Lung (tissue), 10 donors: Measurements from ENCODE around the gene SHLD2. TPM values are rescaled to one million over a fixed set of nuclear protein-coding genes. Genes with fewer than 3 reads are reported as not detected.
"Not testable (repeated sequence)": the region's sequence is repeated elsewhere in the genome, so short reads cannot be mapped to it uniquely, and the experiment has no call there.

Experiments used
- ATAC-seq: fragments of 200-7000 bp; cut with Tn5 transposase; one replicate; pipeline ENCODE4 v1.9.1; 2020; ENCODE audit warnings: moderate number of reproducible peaks; ENCODE audit not compliant: insufficient read depth, low FRiP score
- DNase-seq, 3 donors: peaks; one replicate each; pipeline ENCODE4 v3.0.0-alpha.2; 2013 to 2017
- H3K27ac ChIP-seq, 2 donors: one replicate each; pipeline ENCODE4 v1.5.1; 2013; ENCODE audit warnings: mild to moderate bottlenecking in 2 of 2, moderate library complexity in 2 of 2, control low read depth in 1 of 2, inconsistent platforms in 1 of 2, low read depth in 1 of 2, low read length in 1 of 2
- H3K27me3 ChIP-seq, 3 donors: one replicate each; pipeline ENCODE4 v1.5.1; 2013; ENCODE audit warnings: low read length in 2 of 3; ENCODE audit not compliant: control insufficient read depth in 3 of 3, insufficient read depth in 3 of 3
- H3K36me3 ChIP-seq, 4 donors: one replicate each; pipeline ENCODE4 v1.5.1; 2013; ENCODE audit warnings: low read length in 4 of 4, mild to moderate bottlenecking in 1 of 4, moderate library complexity in 1 of 4; ENCODE audit not compliant: control insufficient read depth in 4 of 4, insufficient read depth in 4 of 4
- H3K4me1 ChIP-seq, 5 donors: one replicate each; pipeline ENCODE4 v1.5.1; 2013; ENCODE audit warnings: low read length in 5 of 5, mild to moderate bottlenecking in 2 of 5, moderate library complexity in 1 of 5; ENCODE audit not compliant: control insufficient read depth in 5 of 5, insufficient read depth in 5 of 5
- H3K4me3 ChIP-seq: one replicate; pipeline ENCODE4 v1.5.1; 2013; ENCODE audit warnings: mild to moderate bottlenecking, control low read depth, moderate library complexity
- H3K9ac ChIP-seq, 2 donors: one replicate each; pipeline ENCODE4 v1.5.1; 2013; ENCODE audit warnings: low read length in 2 of 2, control low read depth in 1 of 2; ENCODE audit not compliant: insufficient read depth in 1 of 2
- H3K9me3 ChIP-seq, 4 donors: one replicate each; pipeline ENCODE4 v1.5.1; 2013; ENCODE audit warnings: low read length in 3 of 4, mild to moderate bottlenecking in 1 of 4, moderate library complexity in 1 of 4; ENCODE audit not compliant: control insufficient read depth in 4 of 4, insufficient read depth in 3 of 4
- WGBS, 2 donors: extraction: QIAGEN DNeasy Blood & Tissue Kit; methylation state at CpG; one replicate each; pipeline ENCODE4 v1.1.7; 2013; 5-methylcytosine and 5-hydroxymethylcytosine counted together
- polyA plus RNA-seq, 2 donors: library from polyadenylated mRNA; stranded (reverse); fragments of 200-250 nt; gene quantifications; one replicate each; pipeline ENCODE4 v1.2.1, GENCODE V29; 2013
- total RNA-seq, 2 donors: library from RNA; depleted of rRNA in 1 of 2; stranded (reverse); fragments of >200 nt in 1 of 2; gene quantifications; one replicate each; pipeline ENCODE4 v1.2.1, GENCODE V29; 2014 to 2021
- donor health status: Bipolar disorder and iron deficiency.
- donor health status: healthy.
- donor health status: DM: yes; HTN: yes; CAD: no.

SHLD2 gene
- total and polyA plus RNA-seq, 4 donors, result 12.8 to 34.5 (median 21.1) TPM

DNA sequence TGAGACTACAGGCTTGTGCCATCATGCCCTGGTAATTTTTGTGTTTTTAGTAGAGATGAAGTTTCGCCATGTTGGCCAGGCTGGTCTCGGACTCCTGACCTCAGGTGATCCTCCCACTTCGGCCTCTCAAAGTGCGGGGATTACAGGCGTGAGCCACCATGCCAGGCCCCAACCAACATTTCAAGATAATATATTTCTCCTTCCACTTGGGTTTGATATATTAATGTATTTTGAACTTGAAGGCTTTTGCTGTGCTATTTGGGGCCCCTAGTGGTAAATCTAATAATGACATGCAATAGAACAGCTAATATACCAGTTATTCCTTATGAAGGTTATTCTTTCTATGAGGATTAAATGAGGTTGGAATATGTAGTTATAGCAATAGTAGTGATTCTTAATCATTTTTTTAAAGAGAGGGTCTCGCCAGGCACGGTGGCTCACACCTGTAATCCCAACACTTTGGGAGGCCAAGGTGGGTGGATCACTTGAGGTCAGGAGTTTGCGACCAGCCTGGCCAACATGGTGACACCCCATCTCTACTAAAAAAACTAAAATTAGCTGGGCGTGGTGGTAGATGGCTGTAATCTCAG, 54.1 kb downstream of the SHLD2 start:
- not testable (repeated sequence) for H3K9me3 ChIP-seq, H3K27ac ChIP-seq, H3K27me3 ChIP-seq, H3K9ac ChIP-seq, ATAC-seq, H3K36me3 ChIP-seq, H3K4me3 ChIP-seq, DNase-seq, H3K4me1 ChIP-seq
- 91 to 97% methylated on average over 6 to 8 of the region's 9 CpGs for WGBS, 2 donors

DNA sequence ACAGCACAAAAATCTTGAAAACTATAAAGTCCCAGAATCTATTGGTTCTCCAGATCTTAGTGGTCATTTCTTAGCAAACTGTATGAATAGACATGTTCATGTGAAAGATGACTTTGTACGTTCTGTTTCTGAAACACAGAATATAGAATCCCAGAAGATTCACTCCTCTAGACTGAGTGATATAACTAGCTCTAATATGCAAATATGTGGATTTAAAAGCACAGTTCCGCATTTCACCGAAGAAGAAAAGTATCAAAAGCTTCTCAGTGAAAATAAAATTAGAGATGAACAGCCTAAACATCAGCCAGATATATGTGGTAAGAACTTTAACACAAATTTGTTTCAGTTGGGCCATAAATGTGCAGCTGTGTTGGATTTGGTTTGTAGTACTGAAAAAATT, 56.5 kb downstream of the SHLD2 start:
- ATAC-seq, H3K27ac ChIP-seq, H3K9ac ChIP-seq, DNase-seq, H3K36me3 ChIP-seq, H3K4me1 ChIP-seq, H3K9me3 ChIP-seq, H3K4me3 ChIP-seq, H3K27me3 ChIP-seq: not testable (repeated sequence)
- WGBS, 2 donors, result 93 to 96% methylated on average over 3 of the region's 3 CpGs

DNA sequence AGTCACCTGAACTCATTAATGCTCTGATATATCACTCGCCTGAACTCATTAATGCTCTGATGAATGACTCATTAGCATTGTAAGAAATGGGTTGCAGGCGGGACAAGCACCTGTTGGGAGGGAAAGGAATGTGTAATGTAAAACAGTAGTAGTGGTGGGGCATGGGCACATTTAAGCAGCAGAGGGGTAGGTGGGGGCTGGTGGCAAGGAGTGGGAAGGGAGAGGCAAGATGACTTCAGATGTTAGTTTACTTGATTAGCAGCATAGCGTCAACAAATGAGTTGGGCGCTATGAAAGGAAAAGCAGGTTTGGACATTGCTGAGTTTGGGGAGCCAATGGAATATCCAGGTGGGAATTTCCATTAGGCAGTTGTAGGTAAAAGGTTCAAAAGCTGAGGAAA, 61.8 kb downstream of the SHLD2 start:
- H3K27ac ChIP-seq, DNase-seq, H3K4me3 ChIP-seq, ATAC-seq, H3K36me3 ChIP-seq, H3K9me3 ChIP-seq, H3K4me1 ChIP-seq, H3K27me3 ChIP-seq, H3K9ac ChIP-seq: not testable (repeated sequence)
- 95 to 96% methylated on average over 4 of the region's 4 CpGs for WGBS, 2 donors

DNA sequence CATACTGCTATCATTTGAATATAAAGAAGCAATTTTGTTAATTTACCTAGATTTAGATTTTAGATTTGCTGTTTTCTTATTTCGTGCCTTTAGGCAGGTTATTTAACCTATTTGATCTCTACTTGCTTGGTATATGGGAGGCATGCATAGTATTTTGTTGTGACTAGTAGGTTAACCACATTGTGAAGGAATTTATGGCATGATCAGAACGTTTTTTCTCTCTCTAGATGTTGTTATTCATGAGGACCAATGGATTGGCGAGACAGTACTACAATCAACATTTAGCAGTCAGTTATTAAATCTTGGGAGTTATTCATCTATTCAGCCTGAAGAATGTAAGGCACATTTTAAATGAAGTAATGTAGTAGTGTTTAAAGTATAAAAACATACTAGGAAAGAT, 62.8 kb downstream of the SHLD2 start:
- H3K9me3 ChIP-seq, H3K9ac ChIP-seq, H3K4me1 ChIP-seq, H3K4me3 ChIP-seq, ATAC-seq, H3K27me3 ChIP-seq, DNase-seq, H3K27ac ChIP-seq, H3K36me3 ChIP-seq: not testable (repeated sequence)
- WGBS, 2 donors, result 82 to 89% methylated on average over 3 of the region's 3 CpGs

DNA sequence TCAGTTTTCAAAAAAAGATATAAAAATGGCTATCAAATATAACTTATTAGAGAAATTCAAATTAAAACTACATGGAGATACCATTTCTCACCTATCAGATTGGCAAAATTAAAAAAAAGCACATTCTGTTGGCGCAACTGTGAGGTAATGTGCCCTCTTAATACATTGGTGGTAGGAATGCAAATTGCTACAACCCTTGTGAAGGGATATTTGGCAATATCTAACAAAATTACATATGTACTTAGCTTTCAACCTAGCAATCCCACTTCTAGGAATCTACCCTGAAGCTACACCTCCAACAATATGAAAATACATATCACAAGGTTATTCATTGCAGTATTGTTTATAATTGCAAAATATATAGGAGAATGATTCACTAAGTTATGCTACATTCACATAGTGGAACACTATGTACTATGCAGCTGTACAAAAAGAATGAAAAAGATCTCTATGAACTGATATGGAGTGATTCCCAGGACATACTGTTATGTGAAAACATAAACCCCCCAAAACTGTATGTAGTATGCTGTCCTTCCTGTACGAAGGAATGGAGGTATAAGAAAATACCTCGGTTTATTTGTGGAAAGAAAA, 67.8 kb downstream of the SHLD2 start:
- H3K27me3 ChIP-seq, ATAC-seq, H3K4me1 ChIP-seq, H3K4me3 ChIP-seq, H3K9me3 ChIP-seq, H3K27ac ChIP-seq, H3K36me3 ChIP-seq, H3K9ac ChIP-seq: not testable (repeated sequence)
- peak in 1 of 3 donors; percentile 6 for DNase-seq
- WGBS, 2 donors, result 89 to 96% methylated on average over 3 of the region's 3 CpGs

DNA sequence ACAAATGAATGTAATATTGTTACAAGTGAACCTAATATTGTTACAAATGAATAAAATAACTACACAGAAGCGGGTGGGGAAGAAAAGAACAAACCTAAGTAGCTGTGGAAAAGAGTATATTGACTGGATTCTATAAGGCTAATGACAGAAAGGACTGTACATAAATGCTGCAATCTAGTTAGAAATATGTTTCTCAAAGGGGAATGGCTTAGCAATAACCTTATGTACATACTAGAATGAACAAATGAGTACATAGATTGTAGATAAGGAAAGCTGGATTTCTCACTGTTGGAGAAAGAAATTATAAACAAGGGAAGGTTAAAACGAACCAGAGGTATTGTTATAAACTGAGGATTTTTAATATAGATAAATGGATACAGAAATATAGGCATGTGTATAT, 68.4 kb downstream of the SHLD2 start:
- WGBS, 2 donors, result 93 to 97% methylated on average over 1 of the region's 2 CpGs
- ATAC-seq, result not testable (repeated sequence)

DNA sequence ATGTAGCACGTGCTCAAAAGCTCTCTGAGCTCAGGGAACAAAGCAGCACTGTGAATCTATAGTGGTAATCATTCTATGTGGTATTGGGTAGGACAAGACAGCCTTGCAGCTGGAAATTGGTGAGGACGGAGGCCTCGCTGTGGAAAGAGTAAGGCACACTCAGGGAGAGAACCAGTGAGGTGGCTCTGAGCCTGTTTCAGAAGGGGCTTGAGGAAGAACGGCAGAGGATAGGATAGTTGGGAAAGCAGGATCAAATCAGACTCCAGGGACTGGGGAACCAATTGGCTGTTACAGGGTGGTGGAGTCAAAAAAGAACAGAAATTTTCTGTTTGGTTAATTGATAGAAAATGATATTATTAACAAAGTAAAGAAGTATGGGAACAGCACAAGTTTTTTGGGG, 74.9 kb downstream of the SHLD2 start:
- not testable (repeated sequence) for H3K4me3 ChIP-seq, H3K36me3 ChIP-seq, H3K27ac ChIP-seq, ATAC-seq, H3K27me3 ChIP-seq, H3K4me1 ChIP-seq, H3K9me3 ChIP-seq, H3K9ac ChIP-seq, DNase-seq
- WGBS, 2 donors, result 69 to 72% methylated on average over 4 of the region's 4 CpGs

More for the DNA sequence above, 68.4 kb downstream of the SHLD2 start:
- H3K27me3 ChIP-seq, H3K9ac ChIP-seq, DNase-seq, H3K9me3 ChIP-seq, H3K27ac ChIP-seq, H3K4me3 ChIP-seq, H3K36me3 ChIP-seq, H3K4me1 ChIP-seq: not testable (repeated sequence)

DNA sequence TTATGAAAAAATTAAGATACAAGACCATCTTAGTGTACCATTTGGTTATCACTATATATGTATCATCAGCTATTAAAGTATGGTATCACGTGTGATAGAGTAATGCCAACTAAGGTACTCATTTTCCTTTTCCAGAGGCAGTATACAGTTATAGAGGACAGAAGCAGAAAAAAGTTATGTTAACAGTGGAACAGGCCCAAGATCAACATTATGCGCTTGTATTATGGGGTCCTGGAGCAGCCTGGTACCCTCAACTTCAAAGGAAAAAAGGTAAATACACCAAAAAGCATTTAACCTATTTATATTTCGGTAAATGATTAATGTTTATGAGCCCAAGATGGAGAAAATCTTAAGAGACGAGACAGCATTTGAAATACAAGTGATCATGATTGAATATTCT, 75.7 kb downstream of the SHLD2 start:
- H3K27ac ChIP-seq, H3K9me3 ChIP-seq, ATAC-seq, H3K36me3 ChIP-seq, H3K4me1 ChIP-seq, H3K4me3 ChIP-seq, H3K27me3 ChIP-seq, H3K9ac ChIP-seq, DNase-seq: not testable (repeated sequence)
- 96 to 100% methylated on average over 1 of the region's 4 CpGs for WGBS, 2 donors
